ENCODE results near the gene TBC1D21. TPM values are rescaled to one million over a fixed set of nuclear protein-coding genes. Genes with fewer than 3 reads are reported as not detected.

Gene TBC1D21
- total RNA-seq, 6 experiments from 2014 or later = not detected

DNA sequence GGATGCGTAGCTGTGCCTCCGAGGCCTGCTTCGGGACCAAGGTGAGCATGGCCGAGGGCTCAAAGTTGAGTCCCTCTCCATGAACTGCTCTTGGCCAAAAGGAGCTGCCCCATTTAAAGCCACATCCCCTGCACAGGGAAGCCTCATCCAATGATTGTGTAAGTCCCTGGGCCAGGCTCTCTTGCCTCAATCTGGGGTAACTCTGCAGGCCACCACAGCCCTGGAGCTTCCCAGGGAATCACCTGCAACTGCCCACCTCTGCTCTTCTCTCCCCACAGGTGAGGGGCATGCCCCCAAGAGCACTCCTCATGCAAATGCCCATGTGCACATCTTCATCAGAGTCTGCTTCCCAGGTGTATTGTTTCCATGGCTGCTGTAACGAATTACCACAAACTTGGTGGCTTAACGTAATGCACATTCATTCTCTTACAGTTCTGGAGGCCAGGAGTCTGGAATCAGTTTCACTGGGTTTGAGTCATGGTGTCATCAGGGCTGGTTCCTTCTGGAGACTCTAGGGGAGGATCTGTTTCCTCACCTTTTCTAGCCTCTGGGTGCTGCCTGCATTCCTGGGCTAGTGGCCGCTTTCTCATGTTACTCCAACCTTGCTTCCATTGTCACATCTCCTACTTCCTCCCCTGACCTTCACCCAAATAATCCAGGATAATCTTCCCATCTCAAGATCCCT, 27.9 kb downstream of the TBC1D21 start:
- Histone ChIP-seq H3K4me3 (no peak overlapping the region), H3K27me3 (no peaks in the 10 kb centered on the region), H3K4me1 (no peaks in the 10 kb centered on the region), H3K36me3 (no peaks in the 10 kb centered on the region), H3K9me3 (no peaks in the 10 kb centered on the region), H3K27ac (no peak overlapping the region)
- intact Hi-C loops (cut with DNase I) = no loop called here
- ATAC-seq (no peak), DNase-seq (no peak)
- 94% methylated on average over 2 of the region's 7 CpGs for WGBS (ENCODE audit: insufficient coverage, low coverage, low lambda C conversion rate, missing lambda C conversion rate)
- TF ChIP-seq, protein P1, sequence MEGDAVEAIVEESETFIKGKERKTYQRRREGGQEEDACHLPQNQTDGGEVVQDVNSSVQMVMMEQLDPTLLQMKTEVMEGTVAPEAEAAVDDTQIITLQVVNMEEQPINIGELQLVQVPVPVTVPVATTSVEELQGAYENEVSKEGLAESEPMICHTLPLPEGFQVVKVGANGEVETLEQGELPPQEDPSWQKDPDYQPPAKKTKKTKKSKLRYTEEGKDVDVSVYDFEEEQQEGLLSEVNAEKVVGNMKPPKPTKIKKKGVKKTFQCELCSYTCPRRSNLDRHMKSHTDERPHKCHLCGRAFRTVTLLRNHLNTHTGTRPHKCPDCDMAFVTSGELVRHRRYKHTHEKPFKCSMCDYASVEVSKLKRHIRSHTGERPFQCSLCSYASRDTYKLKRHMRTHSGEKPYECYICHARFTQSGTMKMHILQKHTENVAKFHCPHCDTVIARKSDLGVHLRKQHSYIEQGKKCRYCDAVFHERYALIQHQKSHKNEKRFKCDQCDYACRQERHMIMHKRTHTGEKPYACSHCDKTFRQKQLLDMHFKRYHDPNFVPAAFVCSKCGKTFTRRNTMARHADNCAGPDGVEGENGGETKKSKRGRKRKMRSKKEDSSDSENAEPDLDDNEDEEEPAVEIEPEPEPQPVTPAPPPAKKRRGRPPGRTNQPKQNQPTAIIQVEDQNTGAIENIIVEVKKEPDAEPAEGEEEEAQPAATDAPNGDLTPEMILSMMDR (IDR thresholded peaks at IDR 0.05) = no peak
- TF ChIP-seq POLR2A (IDR thresholded peaks at IDR 0.05) = no peak

DNA sequence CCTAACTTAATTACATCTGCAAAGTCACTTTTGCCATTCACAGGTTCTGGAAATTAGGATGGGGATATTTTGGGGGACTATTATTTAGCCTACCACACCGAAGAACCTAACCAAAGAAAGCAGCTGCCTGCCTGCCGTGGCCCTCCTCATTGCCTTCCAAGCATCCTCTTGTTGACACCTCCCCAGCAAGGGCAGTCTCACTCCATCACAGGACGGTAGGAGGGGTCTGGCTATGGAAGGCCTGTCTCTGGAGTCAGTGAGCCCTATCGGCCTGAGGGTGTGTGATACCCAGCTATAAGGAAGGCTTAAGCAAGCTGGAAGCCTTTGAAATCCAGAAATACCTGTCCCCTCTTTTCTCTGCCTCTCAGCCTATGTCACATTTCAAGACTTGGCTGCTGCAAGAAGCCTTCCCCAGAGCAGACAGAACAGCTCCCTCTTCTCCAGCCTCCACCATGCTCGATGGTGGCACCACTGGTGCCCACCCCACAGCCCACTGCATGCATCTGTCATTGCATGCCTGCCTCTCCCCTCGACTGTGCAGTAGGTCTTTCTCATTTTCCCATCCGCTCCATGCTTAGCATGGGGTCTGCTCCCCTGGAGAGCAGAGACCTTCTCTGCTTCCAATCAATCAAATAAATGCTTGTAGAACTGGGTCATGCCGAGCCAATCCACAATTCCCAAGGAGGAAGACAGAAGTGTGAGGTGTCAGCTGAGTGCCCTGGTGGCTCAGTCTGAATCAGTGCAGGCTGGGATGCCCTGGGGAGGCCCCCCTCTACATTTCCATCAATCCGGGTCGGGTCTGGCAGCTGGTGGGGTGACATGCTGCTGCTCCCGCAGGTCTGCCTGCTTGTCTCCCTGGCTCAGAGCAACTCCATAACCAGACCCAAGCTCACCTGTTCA, 29.0 kb downstream of the TBC1D21 start:
- Histone ChIP-seq H3K9me3 (no peaks in the 10 kb centered on the region), H3K36me3 (no peaks in the 10 kb centered on the region), H3K27ac (no peak overlapping the region), H3K4me1 (no peaks in the 10 kb centered on the region), H3K27me3 (no peaks in the 10 kb centered on the region), H3K4me3 (no peak overlapping the region)
- WGBS (ENCODE audit: insufficient coverage, low coverage, low lambda C conversion rate, missing lambda C conversion rate) = 48% methylated on average over 5 of the region's 11 CpGs
- TF ChIP-seq POLR2A (IDR thresholded peaks at IDR 0.05) = no peak
- TF ChIP-seq, protein P1 (IDR thresholded peaks at IDR 0.05) = no peak
- intact Hi-C loops (cut with DNase I) = no loop called here
- DNase-seq (no peak), ATAC-seq (no peak)

DNA sequence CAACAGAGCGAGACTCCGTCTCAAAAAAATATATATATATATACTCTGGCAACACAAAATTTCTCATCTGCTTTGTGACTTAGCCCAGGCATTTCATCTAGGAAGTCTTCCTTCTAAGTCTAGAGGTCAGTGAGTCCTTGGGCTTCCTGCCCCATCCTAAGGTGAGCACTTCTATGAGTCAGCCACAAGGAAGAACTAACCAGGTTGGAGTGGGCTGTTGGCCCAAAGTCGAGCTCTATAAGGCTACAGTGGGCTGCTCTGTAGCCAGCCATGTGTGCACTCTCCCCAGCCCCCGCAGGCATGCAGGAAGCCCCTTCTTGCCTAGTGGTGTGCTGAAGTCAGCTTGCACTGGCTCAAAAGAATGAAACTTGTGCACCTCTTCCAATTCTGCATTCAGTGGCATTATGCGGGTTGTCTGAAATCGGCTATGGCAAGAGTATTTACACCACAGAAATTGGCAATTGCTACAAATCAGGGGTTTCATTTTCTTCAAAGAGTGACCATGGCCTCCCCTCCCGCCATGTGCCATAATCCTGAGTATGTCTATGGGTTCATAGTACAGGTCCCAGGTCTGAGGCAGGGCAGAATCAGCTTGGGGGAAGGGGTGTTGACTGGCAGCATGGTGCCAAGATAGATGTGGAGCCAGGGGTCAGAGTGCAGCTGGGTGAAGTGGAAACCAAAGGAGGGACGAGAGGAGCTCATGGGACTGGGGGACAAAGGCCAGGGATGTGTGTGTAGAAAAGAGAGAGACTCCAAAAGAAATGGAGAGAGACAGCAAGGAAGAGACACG, 30.9 kb downstream of the TBC1D21 start:
- no peaks in the 10 kb centered on the region for H3K9me3 ChIP-seq
- DNase-seq (no peak), ATAC-seq (peak in 2 of 4 donors; percentile 47 to 52)
- WGBS (ENCODE audit: insufficient coverage, low coverage, low lambda C conversion rate, missing lambda C conversion rate) = 70% methylated on average over 5 of the region's 9 CpGs
- H3K4me1 ChIP-seq = no peaks in the 10 kb centered on the region
- no peak overlapping the region for H3K4me3 ChIP-seq
- TF ChIP-seq, protein P1 (IDR thresholded peaks at IDR 0.05) = no peak
- TF ChIP-seq POLR2A (IDR thresholded peaks at IDR 0.05) = no peak
- H3K36me3 ChIP-seq = no peaks in the 10 kb centered on the region
- intact Hi-C loops (cut with DNase I) = no loop called here
- no peak overlapping the region for H3K27ac ChIP-seq
- no peaks in the 10 kb centered on the region for H3K27me3 ChIP-seq

DNA sequence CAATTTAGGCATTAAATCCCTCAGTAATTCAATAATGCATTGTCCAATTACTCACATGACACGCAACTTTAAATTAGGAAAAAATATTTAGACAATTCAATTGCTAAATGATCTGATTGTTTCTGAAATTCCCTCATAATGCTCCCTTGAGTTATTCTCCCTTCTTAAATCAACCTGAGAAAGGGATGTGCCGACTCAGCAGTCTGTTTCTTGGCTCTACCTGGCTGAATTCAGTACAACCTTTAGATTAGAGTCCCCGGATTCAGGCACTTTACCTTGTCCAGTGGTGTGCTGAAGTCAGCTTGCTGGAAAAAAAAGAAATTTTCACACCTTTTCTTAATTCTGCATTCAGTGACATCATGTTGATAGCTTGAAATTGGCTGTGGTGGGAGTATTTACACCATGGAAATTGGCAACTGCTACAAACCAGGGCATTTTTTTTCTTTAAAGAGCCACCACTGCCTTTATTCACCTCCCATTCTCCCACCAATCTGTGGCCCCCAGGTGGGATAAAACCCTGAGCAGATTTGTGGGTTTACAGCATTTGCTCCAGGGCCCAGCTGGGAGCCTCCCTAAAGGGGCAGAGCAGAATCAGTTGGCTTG, 32.0 kb downstream of the TBC1D21 start:
- Histone ChIP-seq H3K27ac (no peak overlapping the region), H3K9me3 (no peaks in the 10 kb centered on the region), H3K27me3 (no peaks in the 10 kb centered on the region), H3K36me3 (no peaks in the 10 kb centered on the region), H3K4me3 (no peak overlapping the region), H3K4me1 (no peaks in the 10 kb centered on the region)
- DNase-seq (no peak), ATAC-seq (no peak)
- TF ChIP-seq POLR2A (IDR thresholded peaks at IDR 0.05) = no peak
- TF ChIP-seq, protein P1 (IDR thresholded peaks at IDR 0.05) = no peak
- intact Hi-C loops (cut with DNase I) = no loop called here
- 83% methylated on average over 3 of the region's 3 CpGs for WGBS (ENCODE audit: insufficient coverage, low coverage, low lambda C conversion rate, missing lambda C conversion rate)

All from right lobe of liver (tissue), 6 donors.